Stimulated activated effector memory CD8-positive, alpha-beta T cell treated with anti-CD3 and anti-CD28 coated beads, Interleukin-12 subunit alpha, Interleukin-12 subunit beta, amount 100 ng/mL, for 72 hours (primary cell): ENCODE measurements around the gene CLN5.
A peak's percentile ranks its signal among the peaks of the same experiment; 100 is the strongest.

Experiments used
- ATAC-seq: fragments of 150-1000 bp; cut with Tn5 transposase; 2 replicates; pipeline ENCODE4 v1.10.0; 2021
- DNase-seq, 2 donors: peaks; one replicate each; pipeline ENCODE4 v3.0.0; 2021 to 2022; ENCODE audit warnings: low spot score in 2 of 2
- H3K27ac Mint-ChIP-seq: one replicate; pipeline ENCODE4 v1.8.0; 2022; ENCODE audit warnings: mild to moderate bottlenecking, mixed read lengths
- H3K36me3 Mint-ChIP-seq: one replicate; pipeline ENCODE4 v1.8.0; 2022; ENCODE audit warnings: mild to moderate bottlenecking, mixed read lengths
- H3K4me1 Mint-ChIP-seq: one replicate; pipeline ENCODE4 v1.8.0; 2022; ENCODE audit warnings: mixed read lengths
- H3K4me3 Mint-ChIP-seq: one replicate; pipeline ENCODE4 v1.8.0; 2022; ENCODE audit warnings: mild to moderate bottlenecking, mixed read lengths
- H3K9me3 Mint-ChIP-seq: one replicate; pipeline ENCODE4 v1.8.0; 2022; ENCODE audit warnings: mixed read lengths

The CLN5 gene

GRCh38 chr13:77026255-77026860 lies 34.5 kb downstream of the CLN5 start:
- Mint-ChIP-seq H3K9me3 (no peaks in the 10 kb centered on the region), H3K4me3 (peak overlapping the region; percentile 85), H3K27ac (peak overlapping the region; percentile 98), H3K36me3 (peaks cover 57% of the 10 kb centered on the region), H3K4me1 (peaks cover 52% of the 10 kb centered on the region)
- ATAC-seq = peak; percentile 72
- DNase-seq = peak; percentile 60 to 84

- Mint-ChIP-seq H3K4me3 (peak within 1 kb of the TSS; percentile 85), H3K27ac (peak within 1 kb of the TSS; percentile 98), H3K9me3 (no peaks in the 10 kb centered on the region), H3K36me3 (peaks cover 50% of the 10 kb centered on the region), H3K4me1 (peaks cover 49% of the 10 kb centered on the region)
- peak in 1 of 2 donors; percentile 89 for DNase-seq
- ATAC-seq = peak; percentile 77
Observed at GRCh38 chr13:77026861-77027621, 35.2 kb downstream of the CLN5 start, which contains the start of gene FBXL3. Gene FBXL3 (minus strand): TSS chr13:77027159. CDS start chr13:77021860, 5,299 bp downstream.

- Mint-ChIP-seq H3K4me1 (peaks cover 37% of the 10 kb centered on the region), H3K27ac (no peak overlapping the region), H3K9me3 (no peaks in the 10 kb centered on the region), H3K4me3 (peak overlapping the region; percentile 85), H3K36me3 (peaks cover 39% of the 10 kb centered on the region)
- ATAC-seq = no peak
- no peak for DNase-seq
Observed at GRCh38 chr13:77028202-77028601, 36.3 kb downstream of the CLN5 start.

DNA sequence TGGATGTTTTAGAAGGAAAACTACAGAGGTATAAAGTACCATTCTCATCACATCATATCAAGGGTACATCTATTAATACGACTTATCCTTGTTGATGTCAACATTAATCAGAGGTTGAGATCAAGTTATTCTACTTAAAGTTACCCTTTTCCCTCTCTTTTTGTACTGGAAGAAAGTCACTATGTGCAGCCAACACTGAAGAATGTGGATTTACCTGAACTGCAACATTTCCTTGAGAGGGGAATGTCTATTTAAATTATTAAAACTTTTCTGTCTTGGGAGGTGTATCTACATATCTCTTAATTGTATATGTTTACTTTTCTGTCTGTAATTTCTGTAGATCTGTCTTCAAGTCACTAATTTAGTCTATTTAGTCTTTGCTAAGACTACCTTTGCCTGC lies 37.6 kb downstream of the CLN5 start:
- no peak overlapping the region for H3K27ac Mint-ChIP-seq
- H3K36me3 Mint-ChIP-seq = peaks cover 29% of the 10 kb centered on the region
- peaks cover 40% of the 10 kb centered on the region for H3K4me1 Mint-ChIP-seq
- no peak overlapping the region for H3K4me3 Mint-ChIP-seq
- no peaks in the 10 kb centered on the region for H3K9me3 Mint-ChIP-seq
- DNase-seq = no peak
- no peak for ATAC-seq

- no peak for DNase-seq
- Mint-ChIP-seq H3K4me3 (no peak overlapping the region), H3K27ac (no peak overlapping the region), H3K36me3 (peaks cover 8% of the 10 kb centered on the region), H3K9me3 (no peaks in the 10 kb centered on the region), H3K4me1 (peaks cover 34% of the 10 kb centered on the region)
- no peak for ATAC-seq
Observed at GRCh38 chr13:77031656-77032243, 39.9 kb downstream of the CLN5 start.

DNA sequence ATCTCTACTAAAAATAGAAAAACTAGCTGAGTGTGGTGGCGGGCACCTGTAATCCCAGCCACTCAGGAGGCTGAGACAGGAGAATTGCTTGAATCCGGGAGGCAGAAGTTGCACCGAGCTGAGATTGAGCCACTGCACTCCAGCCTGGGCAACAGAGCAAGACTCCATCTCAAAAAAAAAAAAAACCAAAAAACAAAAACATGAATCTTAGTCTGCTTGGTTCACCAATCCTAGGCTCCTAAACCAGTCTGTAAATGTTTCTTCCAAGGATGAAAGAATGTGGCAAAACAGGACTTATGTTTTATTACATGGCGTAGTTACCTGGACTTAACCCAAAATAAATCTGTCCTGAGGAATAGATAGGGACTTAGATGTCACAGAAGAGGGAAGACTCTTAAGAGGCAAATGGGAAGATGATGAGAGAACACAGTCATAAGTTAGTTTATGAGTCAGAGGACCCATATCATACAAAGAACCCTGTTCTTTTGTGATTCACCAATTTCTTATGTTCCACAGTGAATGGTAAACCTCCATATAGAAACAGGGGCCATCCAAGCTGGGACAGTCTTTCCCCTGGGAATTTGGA lies 41.9 kb downstream of the CLN5 start:
- DNase-seq (no peak), ATAC-seq (peak; percentile 95)
- Mint-ChIP-seq H3K36me3 (no peaks in the 10 kb centered on the region), H3K9me3 (no peaks in the 10 kb centered on the region), H3K27ac (no peak overlapping the region), H3K4me3 (no peak overlapping the region), H3K4me1 (peaks cover 18% of the 10 kb centered on the region)

DNA sequence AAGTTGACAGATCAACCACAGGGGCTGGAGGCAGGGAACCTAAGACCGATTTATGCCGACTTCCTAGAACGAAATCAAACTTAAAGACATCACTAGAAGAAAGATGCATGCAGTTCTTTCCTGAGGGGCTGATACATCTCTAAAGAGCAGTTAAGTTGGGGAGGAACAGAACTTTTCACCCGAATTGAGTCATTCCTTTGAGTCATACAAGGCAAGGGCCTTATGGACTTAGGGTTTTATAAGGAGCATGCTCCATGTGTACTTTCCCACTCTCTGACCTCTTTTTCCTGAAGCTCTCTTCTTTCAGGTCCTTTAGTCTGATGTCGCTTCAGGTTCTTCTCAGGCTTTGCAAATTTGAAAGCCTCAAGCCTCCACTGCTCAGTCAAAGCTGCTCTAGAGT lies 43.0 kb downstream of the CLN5 start:
- ATAC-seq = peak; percentile 53
- no peak for DNase-seq
- Mint-ChIP-seq H3K36me3 (no peaks in the 10 kb centered on the region), H3K27ac (no peak overlapping the region), H3K4me3 (no peak overlapping the region), H3K4me1 (peaks cover 18% of the 10 kb centered on the region), H3K9me3 (no peaks in the 10 kb centered on the region)

- Mint-ChIP-seq H3K27ac (no peak overlapping the region), H3K9me3 (no peaks in the 10 kb centered on the region), H3K4me3 (no peak overlapping the region), H3K4me1 (peaks cover 18% of the 10 kb centered on the region), H3K36me3 (no peaks in the 10 kb centered on the region)
- DNase-seq (no peak), ATAC-seq (no peak)
Observed at GRCh38 chr13:77036279-77036678, 44.4 kb downstream of the CLN5 start.

- H3K27ac Mint-ChIP-seq = no peak overlapping the region
Observed at GRCh38 chr13:77038907-77039480, 47.1 kb downstream of the CLN5 start.

GRCh38 chr13:77040076-77040475 lies 48.2 kb downstream of the CLN5 start:
- Mint-ChIP-seq H3K36me3 (peaks cover 28% of the 10 kb centered on the region), H3K9me3 (no peaks in the 10 kb centered on the region), H3K4me3 (no peak overlapping the region), H3K4me1 (peaks cover under 1% of the 10 kb centered on the region), H3K27ac (no peak overlapping the region)
- DNase-seq (no peak), ATAC-seq (no peak)

More at GRCh38 chr13:77038907-77039480, 47.1 kb downstream of the CLN5 start:
- Mint-ChIP-seq H3K36me3 (peaks cover 18% of the 10 kb centered on the region), H3K4me3 (no peak overlapping the region), H3K9me3 (no peaks in the 10 kb centered on the region), H3K4me1 (peaks cover 11% of the 10 kb centered on the region)
- DNase-seq (no peak), ATAC-seq (no peak)

GRCh38 chr13:77040835-77041234 lies 49.0 kb downstream of the CLN5 start:
- Mint-ChIP-seq H3K4me3 (no peak overlapping the region), H3K27ac (no peak overlapping the region), H3K4me1 (no peaks in the 10 kb centered on the region), H3K36me3 (peaks cover 35% of the 10 kb centered on the region), H3K9me3 (no peaks in the 10 kb centered on the region)
- no peak for ATAC-seq
- DNase-seq = no peak

- H3K4me3 Mint-ChIP-seq = no peak overlapping the region
- peaks cover 51% of the 10 kb centered on the region for H3K36me3 Mint-ChIP-seq
- DNase-seq = no peak
- no peak for ATAC-seq
- H3K9me3 Mint-ChIP-seq = no peaks in the 10 kb centered on the region
- no peak overlapping the region for H3K27ac Mint-ChIP-seq
- H3K4me1 Mint-ChIP-seq = peaks cover 5% of the 10 kb centered on the region
Observed at GRCh38 chr13:77042566-77043177, 50.8 kb downstream of the CLN5 start.

GRCh38 chr13:77047649-77048343 lies 55.9 kb downstream of the CLN5 start:
- H3K4me1 Mint-ChIP-seq = peaks cover 5% of the 10 kb centered on the region
- H3K4me3 Mint-ChIP-seq = no peak overlapping the region
- H3K27ac Mint-ChIP-seq = peak overlapping the region; percentile 7
- ATAC-seq (no peak), DNase-seq (no peak)
- peaks cover 88% of the 10 kb centered on the region for H3K36me3 Mint-ChIP-seq
- H3K9me3 Mint-ChIP-seq = no peaks in the 10 kb centered on the region

DNA sequence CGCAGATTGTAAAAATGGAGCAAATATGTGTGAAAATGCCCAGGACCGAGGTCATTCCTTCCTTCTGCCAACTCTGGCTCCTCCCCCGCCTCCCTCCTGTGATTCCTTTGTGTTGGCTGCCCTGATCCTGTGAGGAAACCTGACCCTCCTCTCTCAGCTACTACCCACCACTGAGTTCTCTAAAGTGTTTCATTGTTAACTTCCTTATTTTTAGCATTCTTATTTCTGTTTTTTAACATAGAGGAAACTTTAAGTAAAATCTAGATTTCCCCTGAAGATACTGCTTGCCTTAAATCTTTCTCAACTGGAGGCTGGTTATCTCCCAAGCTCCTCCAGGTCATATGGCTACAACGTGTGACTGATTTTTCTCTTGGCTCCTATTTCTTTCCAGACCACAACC lies 56.8 kb downstream of the CLN5 start:
- Mint-ChIP-seq H3K4me1 (peaks cover 5% of the 10 kb centered on the region), H3K36me3 (peaks cover 87% of the 10 kb centered on the region), H3K27ac (peak overlapping the region; percentile 7), H3K4me3 (no peak overlapping the region), H3K9me3 (no peaks in the 10 kb centered on the region)
- DNase-seq = no peak
- no peak for ATAC-seq
